Neural cell (in vitro differentiated cells): ENCODE data around the gene DGKK. TPM values are rescaled to one million over a fixed set of nuclear protein-coding genes. Genes with fewer than 3 reads are reported as not detected.

Source experiments
- H2AFZ ChIP-seq: fragments of 200-600, 300-800 bp; sonication (generic), shearing (Covaris generic); 2 replicates; pipeline ENCODE4 v1.6.0; 2014; ENCODE audit warnings: low read depth, mild to moderate bottlenecking, antibody characterized with exemption, low read length, moderate library complexity
- H3F3A ChIP-seq: fragments of 200-600 bp; shearing (Covaris generic); 2 replicates; pipeline ENCODE4 v1.6.1; 2016; ENCODE audit warnings: mild to moderate bottlenecking, moderate library complexity, mixed read lengths, antibody characterized with exemption, low read length; ENCODE audit not compliant: insufficient read depth, poor library complexity, severe bottlenecking
- H3K27ac ChIP-seq: fragments of 200-600, 300-800 bp; sonication (generic), shearing (Covaris generic); 2 replicates; pipeline ENCODE4 v1.5.1; 2014; ENCODE audit warnings: mild to moderate bottlenecking, low read length, moderate library complexity
- H3K27me3 ChIP-seq: fragments of 300-800, 200-600 bp; sonication (generic), shearing (Covaris generic); 2 replicates; pipeline ENCODE4 v1.6.0; 2014; ENCODE audit warnings: mild to moderate bottlenecking, low read depth, low read length, moderate library complexity; ENCODE audit not compliant: insufficient read depth
- H3K36me3 ChIP-seq: fragments of 300-800, 200-600 bp; sonication (generic), shearing (Covaris generic); 2 replicates; pipeline ENCODE4 v1.5.1; 2014; ENCODE audit warnings: mild to moderate bottlenecking, antibody characterized with exemption, low read length, moderate library complexity; ENCODE audit not compliant: insufficient read depth
- H3K4me2 ChIP-seq: fragments of 300-800, 200-600 bp; sonication (generic), shearing (Covaris generic); 2 replicates; pipeline ENCODE4 v1.6.0; 2014; ENCODE audit warnings: mild to moderate bottlenecking, low read length
- H3K4me3 ChIP-seq: fragments of 300-800, 200-600 bp; sonication (generic), shearing (Covaris generic); 2 replicates; pipeline ENCODE4 v1.5.1; 2014; ENCODE audit warnings: mild to moderate bottlenecking, low read length, moderate library complexity
- H3K79me2 ChIP-seq: fragments of 200-600 bp; shearing (Covaris generic); replicated peaks from 2 replicates; pipeline ENCODE4 v1.6.0; 2014; ENCODE audit warnings: mild to moderate bottlenecking, low read length, moderate library complexity; ENCODE audit not compliant: insufficient read depth
- H3K9ac ChIP-seq: fragments of 300-800, 200-600 bp; sonication (generic), shearing (Covaris generic); 2 replicates; pipeline ENCODE4 v1.6.1; 2016; ENCODE audit warnings: mild to moderate bottlenecking, low read length, mixed read lengths
- H3K9me2 ChIP-seq: fragments of 200-600 bp; shearing (Covaris generic); 2 replicates; pipeline ENCODE4 v1.6.1; 2016; ENCODE audit warnings: mild to moderate bottlenecking, low read length, mixed read lengths; ENCODE audit not compliant: insufficient read depth
- H3K9me3 ChIP-seq: fragments of 200-600, 300-800 bp; sonication (generic), shearing (Covaris generic); 2 replicates; pipeline ENCODE4 v1.6.1; 2016; ENCODE audit warnings: mild to moderate bottlenecking, mixed run types, low read length, moderate library complexity, mixed read lengths
- H4K20me1 ChIP-seq: fragments of 200-600 bp; shearing (Covaris generic); 2 replicates; pipeline ENCODE4 v1.6.1; 2016; ENCODE audit warnings: mild to moderate bottlenecking, mixed run types; ENCODE audit not compliant: insufficient read depth
- EP300 ChIP-seq: fragments of 450-650 bp; conservative IDR thresholded peaks from 2 replicates; pipeline ENCODE4 v1.6.1; 2014; ENCODE audit warnings: antibody characterized with exemption, mild to moderate bottlenecking, moderate library complexity; ENCODE audit not compliant: poor library complexity, severe bottlenecking
- EZH2 ChIP-seq: fragments of 200-600, 300-800 bp; shearing (Covaris generic), sonication (generic); IDR thresholded peaks from 2 replicates; pipeline ENCODE4 v1.6.1; 2014; ENCODE audit warnings: antibody characterized with exemption, low read length, borderline replicate concordance, mild to moderate bottlenecking; ENCODE audit not compliant: insufficient read depth, poor library complexity, severe bottlenecking
- MXI1 ChIP-seq: fragments of 450-650 bp; conservative IDR thresholded peaks from 2 replicates; pipeline ENCODE4 v1.6.1; 2014; ENCODE audit warnings: antibody characterized with exemption, mild to moderate bottlenecking; ENCODE audit not compliant: poor library complexity, severe bottlenecking
- POLR2AphosphoS5 ChIP-seq: IDR thresholded peaks from 2 replicates; pipeline ENCODE4 v1.6.1; 2012
- RAD21 ChIP-seq: fragments of 450-650 bp; conservative IDR thresholded peaks from 2 replicates; pipeline ENCODE4 v1.6.1; 2014; ENCODE audit warnings: antibody characterized with exemption, mild to moderate bottlenecking, moderate library complexity
- SMC3 ChIP-seq: fragments of 450-650 bp; conservative IDR thresholded peaks from 2 replicates; pipeline ENCODE4 v1.6.1; 2014; ENCODE audit warnings: antibody characterized with exemption, mild to moderate bottlenecking, moderate library complexity; ENCODE audit not compliant: poor library complexity
- TAF1 ChIP-seq: IDR thresholded peaks from 2 replicates; pipeline ENCODE4 v1.6.1; 2012; ENCODE audit warnings: low read depth
- polyA plus RNA-seq: library from polyadenylated mRNA; depleted of rRNA; stranded (reverse); fragments of >200 nt; gene quantifications from 2 replicates; pipeline ENCODE4 v1.2.3, GENCODE V29; 2014
- TF ChIP-seq, protein P1 (sequence below): IDR thresholded peaks from 2 replicates; pipeline ENCODE4 v1.6.1; 2012; ENCODE audit warnings: borderline replicate concordance
- TF ChIP-seq, protein P2 (sequence below): fragments of 450-650 bp; IDR thresholded peaks from 2 replicates; pipeline ENCODE4 v1.5.1; 2014; ENCODE audit warnings: antibody characterized with exemption, mild to moderate bottlenecking, moderate library complexity; ENCODE audit not compliant: poor library complexity, severe bottlenecking

DGKK gene
- polyA plus RNA-seq, 1 donor from 2014 or later = 1.3 TPM

DNA sequence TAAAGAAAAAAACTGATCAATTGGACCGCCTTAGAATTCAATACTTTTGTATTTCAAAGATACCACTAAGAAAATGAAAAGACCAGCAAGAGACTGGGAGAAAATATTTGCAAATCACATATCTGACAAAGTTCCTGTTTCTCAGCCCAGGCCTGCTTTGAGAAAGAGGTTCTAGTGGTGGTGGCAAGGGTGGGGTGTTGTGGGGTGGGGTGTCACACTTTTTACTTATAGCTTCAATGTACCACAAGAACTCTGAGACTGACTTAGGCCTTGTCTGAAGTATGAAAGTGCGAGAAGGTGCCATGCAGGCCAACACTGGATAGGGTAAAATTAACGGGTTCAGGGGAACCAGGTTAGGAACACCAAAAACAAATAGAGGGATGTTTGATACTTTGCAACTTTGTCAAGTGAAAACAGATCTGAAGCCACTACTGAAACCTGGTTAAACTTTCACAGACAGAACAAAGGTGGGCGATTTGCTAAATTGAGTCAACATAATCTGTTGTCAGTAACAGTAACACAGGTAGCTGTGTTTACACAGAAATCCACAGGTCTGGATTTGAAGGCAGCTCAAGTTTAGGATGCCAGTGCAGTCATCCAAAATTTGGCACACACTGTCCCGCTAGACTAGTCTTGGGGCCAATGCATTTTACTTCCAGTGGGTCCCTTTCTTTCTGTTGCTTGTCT lies 88.8 kb downstream of the DGKK start:
- Histone ChIP-seq H3K27me3 (no peaks in the 10 kb centered on the region), H2AFZ (no peak overlapping the region), H3K9me3 (no peaks in the 10 kb centered on the region), H3K36me3 (no peaks in the 10 kb centered on the region), H4K20me1 (no peaks in the 10 kb centered on the region), H3K27ac (no peak overlapping the region), H3K9me2 (no peaks in the 10 kb centered on the region), H3K79me2 (no peaks in the 10 kb centered on the region), H3K4me2 (no peak overlapping the region), H3K9ac (no peak overlapping the region), H3F3A (no peaks in the 10 kb centered on the region), H3K4me3 (no peak overlapping the region)
- TF ChIP-seq, protein P1, sequence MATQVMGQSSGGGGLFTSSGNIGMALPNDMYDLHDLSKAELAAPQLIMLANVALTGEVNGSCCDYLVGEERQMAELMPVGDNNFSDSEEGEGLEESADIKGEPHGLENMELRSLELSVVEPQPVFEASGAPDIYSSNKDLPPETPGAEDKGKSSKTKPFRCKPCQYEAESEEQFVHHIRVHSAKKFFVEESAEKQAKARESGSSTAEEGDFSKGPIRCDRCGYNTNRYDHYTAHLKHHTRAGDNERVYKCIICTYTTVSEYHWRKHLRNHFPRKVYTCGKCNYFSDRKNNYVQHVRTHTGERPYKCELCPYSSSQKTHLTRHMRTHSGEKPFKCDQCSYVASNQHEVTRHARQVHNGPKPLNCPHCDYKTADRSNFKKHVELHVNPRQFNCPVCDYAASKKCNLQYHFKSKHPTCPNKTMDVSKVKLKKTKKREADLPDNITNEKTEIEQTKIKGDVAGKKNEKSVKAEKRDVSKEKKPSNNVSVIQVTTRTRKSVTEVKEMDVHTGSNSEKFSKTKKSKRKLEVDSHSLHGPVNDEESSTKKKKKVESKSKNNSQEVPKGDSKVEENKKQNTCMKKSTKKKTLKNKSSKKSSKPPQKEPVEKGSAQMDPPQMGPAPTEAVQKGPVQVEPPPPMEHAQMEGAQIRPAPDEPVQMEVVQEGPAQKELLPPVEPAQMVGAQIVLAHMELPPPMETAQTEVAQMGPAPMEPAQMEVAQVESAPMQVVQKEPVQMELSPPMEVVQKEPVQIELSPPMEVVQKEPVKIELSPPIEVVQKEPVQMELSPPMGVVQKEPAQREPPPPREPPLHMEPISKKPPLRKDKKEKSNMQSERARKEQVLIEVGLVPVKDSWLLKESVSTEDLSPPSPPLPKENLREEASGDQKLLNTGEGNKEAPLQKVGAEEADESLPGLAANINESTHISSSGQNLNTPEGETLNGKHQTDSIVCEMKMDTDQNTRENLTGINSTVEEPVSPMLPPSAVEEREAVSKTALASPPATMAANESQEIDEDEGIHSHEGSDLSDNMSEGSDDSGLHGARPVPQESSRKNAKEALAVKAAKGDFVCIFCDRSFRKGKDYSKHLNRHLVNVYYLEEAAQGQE = no peak
- TF ChIP-seq POLR2AphosphoS5 (no peak), RAD21 (no peak), TAF1 (no peak), EP300 (no peak), MXI1 (no peak), SMC3 (no peak), EZH2 (no peak)
- TF ChIP-seq, protein P2, sequence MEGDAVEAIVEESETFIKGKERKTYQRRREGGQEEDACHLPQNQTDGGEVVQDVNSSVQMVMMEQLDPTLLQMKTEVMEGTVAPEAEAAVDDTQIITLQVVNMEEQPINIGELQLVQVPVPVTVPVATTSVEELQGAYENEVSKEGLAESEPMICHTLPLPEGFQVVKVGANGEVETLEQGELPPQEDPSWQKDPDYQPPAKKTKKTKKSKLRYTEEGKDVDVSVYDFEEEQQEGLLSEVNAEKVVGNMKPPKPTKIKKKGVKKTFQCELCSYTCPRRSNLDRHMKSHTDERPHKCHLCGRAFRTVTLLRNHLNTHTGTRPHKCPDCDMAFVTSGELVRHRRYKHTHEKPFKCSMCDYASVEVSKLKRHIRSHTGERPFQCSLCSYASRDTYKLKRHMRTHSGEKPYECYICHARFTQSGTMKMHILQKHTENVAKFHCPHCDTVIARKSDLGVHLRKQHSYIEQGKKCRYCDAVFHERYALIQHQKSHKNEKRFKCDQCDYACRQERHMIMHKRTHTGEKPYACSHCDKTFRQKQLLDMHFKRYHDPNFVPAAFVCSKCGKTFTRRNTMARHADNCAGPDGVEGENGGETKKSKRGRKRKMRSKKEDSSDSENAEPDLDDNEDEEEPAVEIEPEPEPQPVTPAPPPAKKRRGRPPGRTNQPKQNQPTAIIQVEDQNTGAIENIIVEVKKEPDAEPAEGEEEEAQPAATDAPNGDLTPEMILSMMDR = no peak

DNA sequence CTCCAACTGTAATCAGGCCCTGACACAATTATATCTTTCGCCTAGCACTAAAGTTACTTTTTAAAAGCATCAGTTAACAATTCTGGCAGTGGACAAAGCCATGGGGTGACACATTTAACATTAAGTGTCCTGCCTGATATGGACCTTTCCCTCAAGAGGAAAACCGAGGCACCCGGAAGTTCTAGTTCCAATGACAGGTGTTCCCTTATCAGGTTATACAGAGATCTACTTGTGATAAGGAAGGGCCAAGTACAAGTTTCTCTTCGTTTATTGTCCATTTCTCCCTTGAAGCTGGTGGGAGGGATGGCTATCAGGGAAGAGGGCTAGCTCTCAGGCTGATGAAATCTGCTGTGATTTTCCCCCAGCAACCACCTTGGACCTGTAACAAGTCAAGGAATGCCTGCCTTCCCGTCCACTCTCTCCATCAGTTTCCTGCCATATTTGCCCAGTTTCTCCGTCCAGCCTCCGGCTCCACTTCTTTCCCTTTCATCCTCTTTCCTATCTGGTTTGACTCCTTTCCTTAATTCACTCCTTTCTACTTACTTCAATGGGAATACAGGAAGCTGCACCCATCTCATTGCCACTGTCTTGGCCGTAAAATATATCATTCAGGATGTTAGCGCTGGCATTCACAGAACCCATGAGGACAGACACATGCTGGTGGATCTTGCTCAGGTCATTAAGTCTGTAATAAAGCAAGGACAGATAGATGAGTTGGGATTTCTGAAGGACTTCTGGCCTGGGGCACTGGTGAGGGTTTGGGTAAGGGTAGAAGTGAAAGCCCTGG lies 95.0 kb downstream of the DGKK start:
- H3K9ac ChIP-seq = no peak overlapping the region
- H3K27me3 ChIP-seq = no peaks in the 10 kb centered on the region
- H4K20me1 ChIP-seq = no peaks in the 10 kb centered on the region
- H3K4me2 ChIP-seq = no peak overlapping the region
- H3K4me3 ChIP-seq = no peak overlapping the region
- H2AFZ ChIP-seq = no peak overlapping the region
- TF ChIP-seq EZH2 = no peak
- TF ChIP-seq RAD21 = no peak
- TF ChIP-seq, protein P1 = no peak
- TF ChIP-seq TAF1 = no peak
- TF ChIP-seq EP300 = no peak
- TF ChIP-seq MXI1 = no peak
- no peak overlapping the region for H3K27ac ChIP-seq
- H3K9me3 ChIP-seq = no peaks in the 10 kb centered on the region
- H3K9me2 ChIP-seq = no peaks in the 10 kb centered on the region
- H3K36me3 ChIP-seq = no peaks in the 10 kb centered on the region
- H3F3A ChIP-seq = no peaks in the 10 kb centered on the region
- no peaks in the 10 kb centered on the region for H3K79me2 ChIP-seq
